ENCODE measurements around the gene GRAMD1B.

DNA sequence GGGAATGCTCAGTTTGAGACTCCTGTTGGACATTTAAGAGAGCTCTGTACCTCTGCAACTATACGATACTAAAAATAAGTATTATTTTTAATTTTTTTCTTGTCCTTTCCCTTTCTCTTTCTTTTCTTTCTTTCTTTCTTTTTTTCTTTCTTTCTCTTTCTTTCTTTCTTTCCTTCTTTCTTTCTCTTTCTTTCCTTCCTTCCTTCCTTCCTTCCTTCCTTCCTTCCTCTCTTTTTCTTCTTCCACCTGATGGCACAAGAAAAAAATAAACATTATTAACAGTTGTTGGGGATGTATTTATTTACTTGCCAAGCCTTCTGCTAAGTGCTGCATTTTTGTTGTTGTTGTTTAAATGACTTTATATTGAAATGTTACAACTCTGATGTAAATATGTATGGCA is 39.5 kb downstream of the GRAMD1B start:
- TF ChIP-seq, protein P1, sequence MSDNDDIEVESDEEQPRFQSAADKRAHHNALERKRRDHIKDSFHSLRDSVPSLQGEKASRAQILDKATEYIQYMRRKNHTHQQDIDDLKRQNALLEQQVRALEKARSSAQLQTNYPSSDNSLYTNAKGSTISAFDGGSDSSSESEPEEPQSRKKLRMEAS (IDR thresholded peaks at IDR 0.05): no peak
- TF ChIP-seq POLR2AphosphoS5 (IDR thresholded peaks at IDR 0.05; ENCODE audit: low read depth, low read length) (no peak), CTCF (IDR thresholded peaks at IDR 0.05 in 2 of 3, conservative IDR thresholded peaks at IDR 0.05 in 1 of 3; ENCODE audit: borderline replicate concordance in 1 of 3, insufficient read depth in 1 of 3, low read depth in 2 of 3, low read length in 2 of 3) (no peak), ZFX (IDR thresholded peaks at IDR 0.05) (no peak), POLR2A (IDR thresholded peaks at IDR 0.05; ENCODE audit: borderline replicate concordance, extremely low read depth, insufficient read depth, insufficient read length) (no peak), JUND (IDR thresholded peaks at IDR 0.05) (no peak), EZH2 (IDR thresholded peaks at IDR 0.05) (no peak), YY1 (IDR thresholded peaks at IDR 0.05; ENCODE audit: extremely low read depth, insufficient replicate concordance, low read depth, low read length) (no peak), EGR1 (IDR thresholded peaks at IDR 0.05; ENCODE audit: low read depth) (no peak), EZH2phosphoT487 (IDR thresholded peaks at IDR 0.05; ENCODE audit: borderline replicate concordance) (no peak), SP1 (IDR thresholded peaks at IDR 0.05; ENCODE audit: low read depth) (no peak)
- TF ChIP-seq, protein P2, sequence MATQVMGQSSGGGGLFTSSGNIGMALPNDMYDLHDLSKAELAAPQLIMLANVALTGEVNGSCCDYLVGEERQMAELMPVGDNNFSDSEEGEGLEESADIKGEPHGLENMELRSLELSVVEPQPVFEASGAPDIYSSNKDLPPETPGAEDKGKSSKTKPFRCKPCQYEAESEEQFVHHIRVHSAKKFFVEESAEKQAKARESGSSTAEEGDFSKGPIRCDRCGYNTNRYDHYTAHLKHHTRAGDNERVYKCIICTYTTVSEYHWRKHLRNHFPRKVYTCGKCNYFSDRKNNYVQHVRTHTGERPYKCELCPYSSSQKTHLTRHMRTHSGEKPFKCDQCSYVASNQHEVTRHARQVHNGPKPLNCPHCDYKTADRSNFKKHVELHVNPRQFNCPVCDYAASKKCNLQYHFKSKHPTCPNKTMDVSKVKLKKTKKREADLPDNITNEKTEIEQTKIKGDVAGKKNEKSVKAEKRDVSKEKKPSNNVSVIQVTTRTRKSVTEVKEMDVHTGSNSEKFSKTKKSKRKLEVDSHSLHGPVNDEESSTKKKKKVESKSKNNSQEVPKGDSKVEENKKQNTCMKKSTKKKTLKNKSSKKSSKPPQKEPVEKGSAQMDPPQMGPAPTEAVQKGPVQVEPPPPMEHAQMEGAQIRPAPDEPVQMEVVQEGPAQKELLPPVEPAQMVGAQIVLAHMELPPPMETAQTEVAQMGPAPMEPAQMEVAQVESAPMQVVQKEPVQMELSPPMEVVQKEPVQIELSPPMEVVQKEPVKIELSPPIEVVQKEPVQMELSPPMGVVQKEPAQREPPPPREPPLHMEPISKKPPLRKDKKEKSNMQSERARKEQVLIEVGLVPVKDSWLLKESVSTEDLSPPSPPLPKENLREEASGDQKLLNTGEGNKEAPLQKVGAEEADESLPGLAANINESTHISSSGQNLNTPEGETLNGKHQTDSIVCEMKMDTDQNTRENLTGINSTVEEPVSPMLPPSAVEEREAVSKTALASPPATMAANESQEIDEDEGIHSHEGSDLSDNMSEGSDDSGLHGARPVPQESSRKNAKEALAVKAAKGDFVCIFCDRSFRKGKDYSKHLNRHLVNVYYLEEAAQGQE (IDR thresholded peaks at IDR 0.05; ENCODE audit: low read depth): no peak
